Measurements from ENCODE around the gene LRP6. TPM values are rescaled to one million over a fixed set of nuclear protein-coding genes. Genes with fewer than 3 reads are reported as not detected.

The LRP6 gene
- total and polyA plus RNA-seq, 2 experiments from 2014 or later = 17.5 to 42.4 TPM

GRCh38 chr12:12158858-12159257, 108.0 kb downstream of the LRP6 start:
- Histone ChIP-seq H3K27me3 (no peaks in the 10 kb centered on the region), H3K4me1 (ENCODE audit: insufficient read depth) (no peaks in the 10 kb centered on the region), H3K4me2 (no peak overlapping the region), H3K79me2 (peaks cover 12% of the 10 kb centered on the region), H3K9me3 (ENCODE audit: low read depth) (no peaks in the 10 kb centered on the region), H3K36me3 (replicated peaks; ENCODE audit: insufficient read depth, low read depth) (peaks cover under 1% of the 10 kb centered on the region), H2AFZ (no peak overlapping the region), H4K20me1 (ENCODE audit: insufficient read depth, poor library complexity, severe bottlenecking) (no peaks in the 10 kb centered on the region), H3K9me2 (replicated peaks; ENCODE audit: insufficient read depth) (no peaks in the 10 kb centered on the region), H3K27ac (no peak overlapping the region), H3K4me3 (no peak overlapping the region)
- no peak for DNase-seq (ENCODE audit: low spot score)
- TF ChIP-seq CTCF (IDR thresholded peaks at IDR 0.05; ENCODE audit: poor library complexity) (no peak), EZH2phosphoT487 (IDR thresholded peaks at IDR 0.05; ENCODE audit: low read depth, severe bottlenecking, unreplicated experiment) (no peak), EZH2 (IDR thresholded peaks at IDR 0.05; ENCODE audit: borderline replicate concordance) (no peak)
- 91% methylated on average over 8 of the region's 8 CpGs for WGBS (ENCODE audit: low lambda C conversion rate, missing lambda C conversion rate)

- Histone ChIP-seq H3K4me1 (ENCODE audit: insufficient read depth) (no peaks in the 10 kb centered on the region), H3K79me2 (peaks cover 17% of the 10 kb centered on the region), H3K4me2 (no peak overlapping the region), H4K20me1 (ENCODE audit: insufficient read depth, poor library complexity, severe bottlenecking) (no peaks in the 10 kb centered on the region), H3K36me3 (replicated peaks; ENCODE audit: insufficient read depth, low read depth) (peaks cover 2% of the 10 kb centered on the region), H2AFZ (no peak overlapping the region), H3K4me3 (no peak overlapping the region), H3K9me2 (replicated peaks; ENCODE audit: insufficient read depth) (no peaks in the 10 kb centered on the region), H3K9me3 (ENCODE audit: low read depth) (no peaks in the 10 kb centered on the region), H3K27ac (no peak overlapping the region), H3K27me3 (no peaks in the 10 kb centered on the region)
- 100% methylated on average over 1 of the region's 1 CpG for WGBS (ENCODE audit: low lambda C conversion rate, missing lambda C conversion rate)
- TF ChIP-seq CTCF (IDR thresholded peaks at IDR 0.05; ENCODE audit: poor library complexity) (no peak), EZH2phosphoT487 (IDR thresholded peaks at IDR 0.05; ENCODE audit: low read depth, severe bottlenecking, unreplicated experiment) (no peak), EZH2 (IDR thresholded peaks at IDR 0.05; ENCODE audit: borderline replicate concordance) (no peak)
- no peak for DNase-seq (ENCODE audit: low spot score)
Observed at GRCh38 chr12:12157424-12157823, 109.4 kb downstream of the LRP6 start.

- no peaks in the 10 kb centered on the region for H4K20me1 ChIP-seq (ENCODE audit: insufficient read depth, poor library complexity, severe bottlenecking)
- no peak overlapping the region for H2AFZ ChIP-seq
- TF ChIP-seq EZH2phosphoT487 (IDR thresholded peaks at IDR 0.05; ENCODE audit: low read depth, severe bottlenecking, unreplicated experiment) (no peak), EZH2 (IDR thresholded peaks at IDR 0.05; ENCODE audit: borderline replicate concordance) (no peak), CTCF (IDR thresholded peaks at IDR 0.05; ENCODE audit: poor library complexity) (no peak)
- peaks cover 2% of the 10 kb centered on the region for H3K36me3 ChIP-seq (replicated peaks; ENCODE audit: insufficient read depth, low read depth)
- H3K4me2 ChIP-seq = no peak overlapping the region
- no peak overlapping the region for H3K27ac ChIP-seq
- no peaks in the 10 kb centered on the region for H3K9me2 ChIP-seq (replicated peaks; ENCODE audit: insufficient read depth)
- 80% methylated on average over 2 of the region's 2 CpGs for WGBS (ENCODE audit: low lambda C conversion rate, missing lambda C conversion rate)
- H3K27me3 ChIP-seq = no peaks in the 10 kb centered on the region
- no peaks in the 10 kb centered on the region for H3K9me3 ChIP-seq (ENCODE audit: low read depth)
- no peak overlapping the region for H3K4me3 ChIP-seq
- H3K79me2 ChIP-seq = peaks cover 14% of the 10 kb centered on the region
- DNase-seq (ENCODE audit: low spot score) = no peak
- no peaks in the 10 kb centered on the region for H3K4me1 ChIP-seq (ENCODE audit: insufficient read depth)
Observed at GRCh38 chr12:12156828-12157227, 110.0 kb downstream of the LRP6 start.

GRCh38 chr12:12156116-12156515, 110.7 kb downstream of the LRP6 start:
- DNase-seq (ENCODE audit: low spot score) = no peak
- peaks cover 2% of the 10 kb centered on the region for H3K36me3 ChIP-seq (replicated peaks; ENCODE audit: insufficient read depth, low read depth)
- WGBS (ENCODE audit: low lambda C conversion rate, missing lambda C conversion rate) = 94% methylated on average over 6 of the region's 6 CpGs

More at GRCh38 chr12:12156116-12156515, 110.7 kb downstream of the LRP6 start:
- H3K9me3 ChIP-seq (ENCODE audit: low read depth) = no peaks in the 10 kb centered on the region
- H4K20me1 ChIP-seq (ENCODE audit: insufficient read depth, poor library complexity, severe bottlenecking) = no peaks in the 10 kb centered on the region
- peaks cover 17% of the 10 kb centered on the region for H3K79me2 ChIP-seq
- no peak overlapping the region for H3K27ac ChIP-seq
- TF ChIP-seq EZH2phosphoT487 (IDR thresholded peaks at IDR 0.05; ENCODE audit: low read depth, severe bottlenecking, unreplicated experiment) = no peak
- no peak for TF ChIP-seq CTCF (IDR thresholded peaks at IDR 0.05; ENCODE audit: poor library complexity)
- no peak for TF ChIP-seq EZH2 (IDR thresholded peaks at IDR 0.05; ENCODE audit: borderline replicate concordance)
- no peak overlapping the region for H2AFZ ChIP-seq
- no peaks in the 10 kb centered on the region for H3K4me1 ChIP-seq (ENCODE audit: insufficient read depth)
- H3K4me2 ChIP-seq = no peak overlapping the region
- no peaks in the 10 kb centered on the region for H3K27me3 ChIP-seq
- H3K9me2 ChIP-seq (replicated peaks; ENCODE audit: insufficient read depth) = no peaks in the 10 kb centered on the region
- no peak overlapping the region for H3K4me3 ChIP-seq

Data from hepatocyte (in vitro differentiated cells).